ENCODE results near the gene AHDC1. TPM values are rescaled to one million over a fixed set of nuclear protein-coding genes. Genes with fewer than 3 reads are reported as not detected.

Gene AHDC1
- total and polyA plus RNA-seq, 10 of the 15 experiments (the other 5 are each of a cell fraction or from before 2014, with no cell fraction given), result 0.21 to 13.0 (median 1.4) TPM

GRCh38 chr1:27614625-27615344, 10.8 kb upstream of the AHDC1 start (continued):
- TF ChIP-seq SKIL (IDR thresholded peaks at IDR 0.05; ENCODE audit: low read depth, poor library complexity, severe bottlenecking) (no peak), BRCA1 (IDR thresholded peaks at IDR 0.05; ENCODE audit: low read depth, low read length) (no peak), ZNF274 (IDR thresholded peaks at IDR 0.05; ENCODE audit: insufficient read depth, insufficient read length) (no peak), KAT2A (conservative IDR thresholded peaks at IDR 0.05; ENCODE audit: control insufficient read depth, low read depth, low read length) (no peak), RELB (IDR thresholded peaks at IDR 0.05; ENCODE audit: low read depth) (no peak), SMC3 (IDR thresholded peaks at IDR 0.05; ENCODE audit: borderline replicate concordance, low read length) (no peak)

- Histone ChIP-seq H3K9ac (ENCODE audit: control insufficient read depth, insufficient read depth, low read length) (no peak overlapping the region), H3K27me3 (replicated peaks in 1 of 2; ENCODE audit: control insufficient read depth in 2 of 2, insufficient read depth in 2 of 2, low read length in 1 of 2) (no peaks in the 10 kb centered on the region), H3K79me2 (ENCODE audit: control insufficient read depth, insufficient read depth, low read length) (peaks cover 3% of the 10 kb centered on the region; the same call in 1 of the 2 replicates), H3K4me1 (ENCODE audit: control insufficient read depth, insufficient read depth, low read length) (peaks cover 34% of the 10 kb centered on the region), H2AFZ (ENCODE audit: control insufficient read depth, low read depth, low read length) (no peak overlapping the region), H3K4me2 (ENCODE audit: control insufficient read depth, insufficient read depth) (no peak overlapping the region), H4K20me1 (ENCODE audit: control insufficient read depth, insufficient read depth) (no peaks in the 10 kb centered on the region), H3K9me3 (replicated peaks; ENCODE audit: control insufficient read depth, insufficient read depth, low read length) (no peaks in the 10 kb centered on the region), H3K36me3 (ENCODE audit: control insufficient read depth in 2 of 2, insufficient read depth in 2 of 2, low read length in 1 of 2) (peaks cover 29 to 40% of the 10 kb centered on the region in 2 experiments; a peak in 3 of 4 replicates), H3K4me3 (no peak overlapping the region), H3K27ac (ENCODE audit: control insufficient read depth, insufficient read depth) (no peak overlapping the region)
- intact Hi-C loops (cut with micrococcal nuclease; ENCODE audit: unreplicated experiment), result no loop called here
- WGBS (ENCODE audit: insufficient coverage, insufficient replicate concordance, low lambda C conversion rate, missing lambda C conversion rate), result 92% methylated on average over 16 of the region's 16 CpGs
- no peak for FAIRE-seq
- RAD21 ChIA-PET (ENCODE audit: unreplicated experiment), result interaction anchor here (1.0 kb wide), 1 partner anchor 49 kb away, joined by 3 read pairs; no protein-coding TSS in a partner anchor
- in situ Hi-C loops (cut with MboI), result no loop called here
- BruUV-seq (replicated peaks), result no TSS peak
- ATAC-seq, result no peak
- DNase-seq (ENCODE audit: low read depth, low spot score), result no peak
- SMC1A ChIA-PET (ENCODE audit: uncharacterized antibody, unreplicated experiment), result interaction anchor here (1.6 to 10.2 kb wide), 3 partner anchors 16 to 50 kb away, joined by 3 to 71 read pairs (median 3); no protein-coding TSS in a partner anchor
- CTCF ChIA-PET, result interaction anchor here (0.6 to 1.5 kb wide), 2 partner anchors 55 to 358 kb away, joined by 3 to 5 read pairs; no protein-coding TSS in a partner anchor
- POLR2A ChIA-PET, result interaction anchor here (1.5 kb wide), 1 partner anchor 9 kb away, joined by 6 read pairs; no protein-coding TSS in a partner anchor
- TF ChIP-seq, protein P1, sequence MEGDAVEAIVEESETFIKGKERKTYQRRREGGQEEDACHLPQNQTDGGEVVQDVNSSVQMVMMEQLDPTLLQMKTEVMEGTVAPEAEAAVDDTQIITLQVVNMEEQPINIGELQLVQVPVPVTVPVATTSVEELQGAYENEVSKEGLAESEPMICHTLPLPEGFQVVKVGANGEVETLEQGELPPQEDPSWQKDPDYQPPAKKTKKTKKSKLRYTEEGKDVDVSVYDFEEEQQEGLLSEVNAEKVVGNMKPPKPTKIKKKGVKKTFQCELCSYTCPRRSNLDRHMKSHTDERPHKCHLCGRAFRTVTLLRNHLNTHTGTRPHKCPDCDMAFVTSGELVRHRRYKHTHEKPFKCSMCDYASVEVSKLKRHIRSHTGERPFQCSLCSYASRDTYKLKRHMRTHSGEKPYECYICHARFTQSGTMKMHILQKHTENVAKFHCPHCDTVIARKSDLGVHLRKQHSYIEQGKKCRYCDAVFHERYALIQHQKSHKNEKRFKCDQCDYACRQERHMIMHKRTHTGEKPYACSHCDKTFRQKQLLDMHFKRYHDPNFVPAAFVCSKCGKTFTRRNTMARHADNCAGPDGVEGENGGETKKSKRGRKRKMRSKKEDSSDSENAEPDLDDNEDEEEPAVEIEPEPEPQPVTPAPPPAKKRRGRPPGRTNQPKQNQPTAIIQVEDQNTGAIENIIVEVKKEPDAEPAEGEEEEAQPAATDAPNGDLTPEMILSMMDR (IDR thresholded peaks at IDR 0.05 in 2 of 3, conservative IDR thresholded peaks at IDR 0.05 in 1 of 3; ENCODE audit: control insufficient read depth in 2 of 3, extremely low read depth in 1 of 3, insufficient read depth in 1 of 3, low read depth in 3 of 3, low read length in 3 of 3), result no peak
- TF ChIP-seq HSF1 (IDR thresholded peaks at IDR 0.05; ENCODE audit: low read depth, low read length), result no peak
- no peak for TF ChIP-seq ZBTB33 (IDR thresholded peaks at IDR 0.05)
- TF ChIP-seq BHLHE40 (IDR thresholded peaks at IDR 0.05; ENCODE audit: borderline replicate concordance in 1 of 2, low read depth in 2 of 2, low read length in 1 of 2), result no peak
These were observed 10.2 kb upstream of the AHDC1 start for GRCh38 chr1:27614043-27614624.
